MM.1S (cell line): ENCODE measurements around the gene UBL4A.

ENCODE experiments used
- DNase-seq: peaks from one replicate; pipeline ENCODE4 v3.0.0-alpha.2; 2015
- H2AFZ ChIP-seq: fragments of 300-600 bp; sonication (generic); 2 replicates; pipeline ENCODE4 v1.6.0; 2016; ENCODE audit warnings: antibody characterized with exemption, low read length
- H3F3A ChIP-seq: fragments of 300-600 bp; sonication (generic); 2 replicates; pipeline ENCODE4 v1.6.1; 2016; ENCODE audit warnings: mild to moderate bottlenecking, antibody characterized with exemption, low read length, moderate library complexity, mixed read lengths; ENCODE audit not compliant: insufficient read depth
- H3K27ac ChIP-seq: fragments of 300-600 bp; sonication (generic); 2 replicates; pipeline ENCODE4 v1.5.1; 2016; ENCODE audit warnings: mild to moderate bottlenecking, low read length
- H3K27me3 ChIP-seq: fragments of 300-600 bp; sonication (generic); replicated peaks from 2 replicates; pipeline ENCODE4 v1.6.0; 2016; ENCODE audit warnings: low read length; ENCODE audit not compliant: insufficient read depth
- H3K36me3 ChIP-seq: fragments of 300-600 bp; sonication (generic); replicated peaks from 2 replicates; pipeline ENCODE4 v1.6.1; 2016; ENCODE audit warnings: mild to moderate bottlenecking, low read length, mixed read lengths; ENCODE audit not compliant: insufficient read depth
- H3K4me1 ChIP-seq: fragments of 300-600 bp; sonication (generic); 2 replicates; pipeline ENCODE4 v1.6.1; 2016; ENCODE audit warnings: low read length, mixed read lengths
- H3K4me2 ChIP-seq: fragments of 300-600 bp; sonication (generic); 2 replicates; pipeline ENCODE4 v1.6.0; 2016; ENCODE audit warnings: low read depth, low read length
- H3K4me3 ChIP-seq: fragments of 300-600 bp; sonication (generic); 2 replicates; pipeline ENCODE4 v1.5.1; 2016; ENCODE audit warnings: low read length, mixed read lengths
- H3K79me2 ChIP-seq: fragments of 300-600 bp; sonication (generic); 2 replicates; pipeline ENCODE4 v1.6.1; 2016; ENCODE audit warnings: mixed run types, low read length, mixed read lengths
- H3K9ac ChIP-seq: fragments of 300-600 bp; sonication (generic); 2 replicates; pipeline ENCODE4 v1.6.1; 2016; ENCODE audit warnings: low read length, mixed read lengths
- H3K9me2 ChIP-seq: fragments of 300-600 bp; sonication (generic); replicated peaks from 2 replicates; pipeline ENCODE4 v1.6.1; 2016; ENCODE audit warnings: mild to moderate bottlenecking, low read length, mixed read lengths; ENCODE audit not compliant: insufficient read depth
- H3K9me3 ChIP-seq: fragments of 300-600 bp; sonication (generic); replicated peaks from 2 replicates; pipeline ENCODE4 v1.6.1; 2016; ENCODE audit warnings: mild to moderate bottlenecking, low read length, mixed read lengths; ENCODE audit not compliant: insufficient read depth
- H4K20me1 ChIP-seq: fragments of 300-600 bp; sonication (generic); 2 replicates; pipeline ENCODE4 v1.6.1; 2016; ENCODE audit warnings: mild to moderate bottlenecking, low read length, moderate library complexity, mixed read lengths; ENCODE audit not compliant: insufficient read depth
- EZH2 ChIP-seq: fragments of 300-600 bp; sonication (generic); optimal IDR thresholded peaks from 2 replicates; pipeline ENCODE3; 2017; ENCODE audit warnings: low read depth, mild to moderate bottlenecking, antibody characterized with exemption, low read length, mixed read lengths
- EZH2phosphoT487 ChIP-seq: fragments of 300-600 bp; sonication (generic); IDR thresholded peaks from 2 replicates; pipeline ENCODE4 v1.6.1; 2018; ENCODE audit warnings: antibody characterized with exemption, low read length
- TF ChIP-seq, protein P1 (sequence below): fragments of 300-600 bp; sonication (generic); IDR thresholded peaks from 2 replicates; pipeline ENCODE4 v1.5.1; 2016; ENCODE audit warnings: antibody characterized with exemption, low read length, mixed read lengths

The UBL4A gene

DNA sequence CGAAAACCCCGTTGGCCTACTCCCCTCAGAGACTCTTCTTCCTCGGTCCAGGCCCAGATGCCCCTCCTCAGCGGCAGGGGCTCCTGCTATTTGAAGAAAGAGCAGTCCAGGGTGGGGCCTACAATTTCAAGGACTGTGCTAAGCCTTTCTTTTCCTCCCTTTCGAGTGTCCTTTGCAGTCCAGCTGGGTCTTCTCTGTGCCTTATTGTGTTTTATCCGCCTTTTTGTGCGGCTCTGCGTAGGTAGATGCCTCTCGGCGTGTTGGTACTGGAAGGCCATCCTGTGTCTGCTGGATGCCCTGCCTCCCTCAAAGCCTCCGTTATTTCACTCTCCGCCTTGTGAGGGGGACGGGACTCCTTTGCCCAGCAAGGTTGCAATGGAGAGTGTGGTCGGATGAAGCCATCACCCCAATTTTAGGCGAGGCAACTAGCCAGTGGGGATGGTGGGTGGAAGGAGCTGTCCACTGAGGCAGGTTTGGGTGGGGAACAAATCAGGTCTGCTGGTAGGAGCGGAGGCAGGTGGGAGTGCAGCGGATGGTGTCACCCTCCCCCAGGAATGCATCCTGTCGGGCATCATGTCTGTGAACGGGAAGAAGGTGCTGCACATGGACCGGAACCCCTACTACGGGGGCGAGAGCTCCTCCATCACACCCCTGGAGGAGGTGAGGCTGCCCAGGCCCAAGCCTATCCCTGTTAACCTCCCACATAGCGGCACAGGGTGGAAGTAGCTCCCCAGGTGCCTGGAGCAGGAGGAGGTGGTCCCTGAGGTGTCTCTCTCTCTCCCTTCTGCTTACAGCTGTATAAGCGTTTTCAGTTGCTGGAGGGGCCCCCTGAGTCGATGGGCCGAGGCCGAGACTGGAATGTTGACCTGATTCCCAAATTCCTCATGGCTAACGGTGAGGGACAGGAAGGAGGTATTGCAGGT is 48.2 kb downstream of the UBL4A start:
- H3F3A ChIP-seq = peaks cover 4% of the 10 kb centered on the region; the same call in 1 of the 2 replicates
- H3K9me3 ChIP-seq = no peaks in the 10 kb centered on the region
- H3K27me3 ChIP-seq = no peaks in the 10 kb centered on the region
- H3K4me1 ChIP-seq = 0 out of 2 replicates have a peak, but pooled peaks cover 7% of the 10 kb centered on the region
- peak overlapping the region; percentile 70 for H3K4me2 ChIP-seq
- no peak for DNase-seq
- TF ChIP-seq EZH2phosphoT487 = no peak
- TF ChIP-seq EZH2 = no peak
- TF ChIP-seq, protein P1, sequence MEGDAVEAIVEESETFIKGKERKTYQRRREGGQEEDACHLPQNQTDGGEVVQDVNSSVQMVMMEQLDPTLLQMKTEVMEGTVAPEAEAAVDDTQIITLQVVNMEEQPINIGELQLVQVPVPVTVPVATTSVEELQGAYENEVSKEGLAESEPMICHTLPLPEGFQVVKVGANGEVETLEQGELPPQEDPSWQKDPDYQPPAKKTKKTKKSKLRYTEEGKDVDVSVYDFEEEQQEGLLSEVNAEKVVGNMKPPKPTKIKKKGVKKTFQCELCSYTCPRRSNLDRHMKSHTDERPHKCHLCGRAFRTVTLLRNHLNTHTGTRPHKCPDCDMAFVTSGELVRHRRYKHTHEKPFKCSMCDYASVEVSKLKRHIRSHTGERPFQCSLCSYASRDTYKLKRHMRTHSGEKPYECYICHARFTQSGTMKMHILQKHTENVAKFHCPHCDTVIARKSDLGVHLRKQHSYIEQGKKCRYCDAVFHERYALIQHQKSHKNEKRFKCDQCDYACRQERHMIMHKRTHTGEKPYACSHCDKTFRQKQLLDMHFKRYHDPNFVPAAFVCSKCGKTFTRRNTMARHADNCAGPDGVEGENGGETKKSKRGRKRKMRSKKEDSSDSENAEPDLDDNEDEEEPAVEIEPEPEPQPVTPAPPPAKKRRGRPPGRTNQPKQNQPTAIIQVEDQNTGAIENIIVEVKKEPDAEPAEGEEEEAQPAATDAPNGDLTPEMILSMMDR = no peak
- no peaks in the 10 kb centered on the region for H3K9me2 ChIP-seq
- H2AFZ ChIP-seq = no peak overlapping the region
- H4K20me1 ChIP-seq = no peaks in the 10 kb centered on the region
- peak overlapping the region; percentile 73 for H3K4me3 ChIP-seq
- peak overlapping the region; percentile 31; the same call in 1 of the 2 replicates for H3K9ac ChIP-seq
- H3K27ac ChIP-seq = no peak overlapping the region
- H3K79me2 ChIP-seq = peaks cover 33% of the 10 kb centered on the region
- no peaks in the 10 kb centered on the region for H3K36me3 ChIP-seq

GRCh38 chrX:154436983-154437752 is 49.2 kb downstream of the UBL4A start, which contains the start of gene GDI1:
GDI1 (plus strand) TSS chrX:154437154; CDS start chrX:154437255, 101 bp downstream.
- TF ChIP-seq EZH2phosphoT487 (no peak), EZH2 (no peak)
- TF ChIP-seq, protein P1 = no peak
- no peaks in the 10 kb centered on the region for H3K36me3 ChIP-seq
- H3K79me2 ChIP-seq = peaks cover 33% of the 10 kb centered on the region
- peak within 1 kb of the TSS; percentile 46; the same call in 1 of the 2 replicates for H3K9ac ChIP-seq
- H3F3A ChIP-seq = no peaks in the 10 kb centered on the region
- H3K27me3 ChIP-seq = no peaks in the 10 kb centered on the region
- H3K4me2 ChIP-seq = peak within 1 kb of the TSS; percentile 70
- peak within 1 kb of the TSS; percentile 73 for H3K4me3 ChIP-seq
- 0 out of 2 replicates have a peak, but pooled peaks cover 7% of the 10 kb centered on the region for H3K4me1 ChIP-seq
- H2AFZ ChIP-seq = no peak within 1 kb of the TSS
- DNase-seq = peak; percentile 20
- no peaks in the 10 kb centered on the region for H3K9me2 ChIP-seq
- H4K20me1 ChIP-seq = no peaks in the 10 kb centered on the region
- no peaks in the 10 kb centered on the region for H3K9me3 ChIP-seq
- no peak within 1 kb of the TSS for H3K27ac ChIP-seq

DNA sequence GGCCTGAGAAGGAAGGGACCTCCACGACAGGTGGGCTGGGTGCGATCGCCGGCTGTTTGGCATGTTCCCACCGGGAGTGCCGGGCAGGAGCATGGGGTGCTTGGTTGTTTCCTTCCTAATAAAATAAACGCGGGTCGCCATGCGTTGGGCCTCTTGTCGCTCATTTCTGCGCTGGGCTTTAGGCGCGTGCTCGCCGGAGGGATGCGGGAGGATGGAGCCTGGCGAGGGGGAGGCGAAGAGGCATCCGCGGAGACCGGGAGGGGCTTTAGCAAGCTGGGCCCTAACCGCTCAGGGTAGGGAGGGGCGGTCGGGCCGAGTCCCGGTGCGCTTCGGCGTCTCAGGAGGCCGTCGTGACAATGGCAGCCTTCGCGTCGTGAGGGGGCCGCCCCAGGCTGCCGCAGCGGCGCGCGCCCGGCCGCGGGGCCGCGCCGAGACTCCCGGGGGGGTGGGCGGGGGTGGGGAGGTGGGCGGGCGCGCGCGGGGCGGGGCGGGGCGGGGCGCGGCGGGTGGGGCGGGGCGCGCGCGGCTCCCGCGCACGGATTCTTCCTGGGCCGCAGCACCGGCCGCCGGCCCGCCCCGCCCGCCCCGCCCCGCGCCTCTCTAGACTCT is 49.9 kb downstream of the UBL4A start:
- H3K27me3 ChIP-seq = no peaks in the 10 kb centered on the region
- H3K4me3 ChIP-seq = peak overlapping the region; percentile 73; the same call in 1 of the 2 replicates
- peaks cover 33% of the 10 kb centered on the region for H3K79me2 ChIP-seq
- TF ChIP-seq EZH2 (no peak), EZH2phosphoT487 (no peak)
- TF ChIP-seq, protein P1 = no peak
- no peaks in the 10 kb centered on the region for H3K36me3 ChIP-seq
- H3K4me1 ChIP-seq = 0 out of 2 replicates have a peak, but pooled peaks cover 7% of the 10 kb centered on the region
- H2AFZ ChIP-seq = no peak overlapping the region
- 0 out of 2 replicates have a peak overlapping the region, but pooled peaks have one; percentile 29 for H3K4me2 ChIP-seq
- peak overlapping the region; percentile 46; the same call in 1 of the 2 replicates for H3K9ac ChIP-seq
- H3K9me2 ChIP-seq = no peaks in the 10 kb centered on the region
- H3F3A ChIP-seq = no peaks in the 10 kb centered on the region
- no peaks in the 10 kb centered on the region for H4K20me1 ChIP-seq
- peak; percentile 21 for DNase-seq
- H3K9me3 ChIP-seq = no peaks in the 10 kb centered on the region
- no peak overlapping the region for H3K27ac ChIP-seq
